SK-N-SH (cell line): Measurements from ENCODE around the gene ITGB6.

Source experiments
- EZH2phosphoT487 ChIP-seq: fragments of 200-600 bp; sonication (generic); IDR thresholded peaks from 2 replicates; pipeline ENCODE4 v1.6.1; 2017; ENCODE audit warnings: low read depth, mixed run types, mild to moderate bottlenecking, antibody characterized with exemption, moderate library complexity, borderline replicate concordance
- GABPA ChIP-seq: IDR thresholded peaks from 2 replicates; pipeline ENCODE4 v1.4.0; 2012; ENCODE audit warnings: low read depth, mild to moderate bottlenecking
- GATA2 ChIP-seq: sonication (generic); formaldehyde crosslinking; IDR thresholded peaks from 2 replicates; pipeline ENCODE4 v1.5.0; 2020; ENCODE audit warnings: mild to moderate bottlenecking, missing genetic modification reagents
- JUND ChIP-seq: IDR thresholded peaks from 2 replicates; pipeline ENCODE4 v1.4.0; 2012
- POLR2AphosphoS5 ChIP-seq: IDR thresholded peaks from 2 replicates; pipeline ENCODE4 v1.6.1; 2012; ENCODE audit warnings: low read depth, low read length
- RAD21 ChIP-seq: IDR thresholded peaks from 2 replicates; pipeline ENCODE4 v1.6.1; 2012; ENCODE audit warnings: mild to moderate bottlenecking, low read length
- SIN3A ChIP-seq: IDR thresholded peaks from 2 replicates; pipeline ENCODE4 v1.6.1; 2012; ENCODE audit warnings: low read depth, mild to moderate bottlenecking, low read length, moderate library complexity, borderline replicate concordance
- SMC3 ChIP-seq: IDR thresholded peaks from 2 replicates; pipeline ENCODE4 v1.6.1; 2012; ENCODE audit warnings: low read depth, low read length, improper control_type of control experiment
- TCF12 ChIP-seq: IDR thresholded peaks from 2 replicates; pipeline ENCODE4 v1.4.0; 2012
- TF ChIP-seq, protein P1 (sequence below): fragments of 200-600 bp; sonication (generic); IDR thresholded peaks from 2 replicates; pipeline ENCODE4 v1.6.1; 2017; ENCODE audit warnings: antibody characterized with exemption, mild to moderate bottlenecking, moderate library complexity
- TF ChIP-seq, protein P2 (sequence below): IDR thresholded peaks from 2 replicates; pipeline ENCODE4; 2012
- TF ChIP-seq, protein P3 (sequence below): IDR thresholded peaks from 2 replicates; pipeline ENCODE4 v1.6.1; 2012; ENCODE audit warnings: mild to moderate bottlenecking, low read depth, low read length, moderate library complexity
- TF ChIP-seq, protein P4 (sequence below): fragments of 150-350 bp; IDR thresholded peaks from 2 replicates; pipeline ENCODE4 v1.6.1; 2016; ENCODE audit warnings: mild to moderate bottlenecking, low read depth, low read length

DNA sequence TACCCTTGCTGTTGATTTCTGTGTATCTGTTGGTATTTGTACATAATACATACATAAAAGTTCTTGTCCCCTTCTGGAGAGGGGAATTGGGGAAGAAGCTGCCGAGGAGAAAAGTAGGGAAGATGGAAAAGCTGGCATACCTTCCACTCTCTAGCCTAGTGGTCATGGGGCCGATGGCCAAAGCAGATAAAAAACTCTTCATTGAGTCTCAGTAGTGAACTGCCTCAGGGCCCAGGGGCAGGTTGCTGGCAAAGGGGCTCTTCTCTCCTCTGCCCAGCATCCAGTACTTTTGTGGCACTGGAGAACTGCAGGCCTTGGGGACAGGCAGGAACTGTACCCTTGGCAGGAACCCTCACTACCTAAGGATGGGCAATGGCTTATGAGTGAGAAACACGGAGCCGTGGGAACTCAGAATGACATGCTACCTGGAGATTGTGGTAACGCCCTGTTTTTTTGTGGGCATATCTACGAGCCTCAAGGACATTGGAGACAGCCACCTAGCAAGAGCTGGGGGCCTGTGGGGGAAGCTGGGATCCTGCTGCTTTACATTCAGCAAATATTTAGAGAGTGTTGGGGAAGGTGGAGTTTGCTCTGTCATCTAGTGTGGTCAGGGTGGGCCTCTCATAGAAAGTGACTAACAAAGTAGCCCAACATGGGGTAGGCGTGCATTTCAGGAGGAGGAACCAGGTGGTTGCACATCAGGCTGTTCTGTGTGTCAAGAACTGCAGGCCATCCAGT lies 22.6 kb upstream of the ITGB6 start:
- TF ChIP-seq, protein P1, sequence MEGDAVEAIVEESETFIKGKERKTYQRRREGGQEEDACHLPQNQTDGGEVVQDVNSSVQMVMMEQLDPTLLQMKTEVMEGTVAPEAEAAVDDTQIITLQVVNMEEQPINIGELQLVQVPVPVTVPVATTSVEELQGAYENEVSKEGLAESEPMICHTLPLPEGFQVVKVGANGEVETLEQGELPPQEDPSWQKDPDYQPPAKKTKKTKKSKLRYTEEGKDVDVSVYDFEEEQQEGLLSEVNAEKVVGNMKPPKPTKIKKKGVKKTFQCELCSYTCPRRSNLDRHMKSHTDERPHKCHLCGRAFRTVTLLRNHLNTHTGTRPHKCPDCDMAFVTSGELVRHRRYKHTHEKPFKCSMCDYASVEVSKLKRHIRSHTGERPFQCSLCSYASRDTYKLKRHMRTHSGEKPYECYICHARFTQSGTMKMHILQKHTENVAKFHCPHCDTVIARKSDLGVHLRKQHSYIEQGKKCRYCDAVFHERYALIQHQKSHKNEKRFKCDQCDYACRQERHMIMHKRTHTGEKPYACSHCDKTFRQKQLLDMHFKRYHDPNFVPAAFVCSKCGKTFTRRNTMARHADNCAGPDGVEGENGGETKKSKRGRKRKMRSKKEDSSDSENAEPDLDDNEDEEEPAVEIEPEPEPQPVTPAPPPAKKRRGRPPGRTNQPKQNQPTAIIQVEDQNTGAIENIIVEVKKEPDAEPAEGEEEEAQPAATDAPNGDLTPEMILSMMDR = no peak
- TF ChIP-seq SMC3 (no peak), SIN3A (no peak), GATA2 (CRISPR knock-in tag) (no peak), POLR2AphosphoS5 (no peak), EZH2phosphoT487 (no peak), GABPA (no peak), RAD21 (no peak), JUND (no peak), TCF12 (no peak)
- TF ChIP-seq, protein P2, sequence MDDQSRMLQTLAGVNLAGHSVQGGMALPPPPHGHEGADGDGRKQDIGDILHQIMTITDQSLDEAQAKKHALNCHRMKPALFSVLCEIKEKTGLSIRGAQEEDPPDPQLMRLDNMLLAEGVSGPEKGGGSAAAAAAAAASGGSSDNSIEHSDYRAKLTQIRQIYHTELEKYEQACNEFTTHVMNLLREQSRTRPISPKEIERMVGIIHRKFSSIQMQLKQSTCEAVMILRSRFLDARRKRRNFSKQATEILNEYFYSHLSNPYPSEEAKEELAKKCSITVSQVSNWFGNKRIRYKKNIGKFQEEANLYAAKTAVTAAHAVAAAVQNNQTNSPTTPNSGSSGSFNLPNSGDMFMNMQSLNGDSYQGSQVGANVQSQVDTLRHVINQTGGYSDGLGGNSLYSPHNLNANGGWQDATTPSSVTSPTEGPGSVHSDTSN = no peak
- TF ChIP-seq, protein P3, sequence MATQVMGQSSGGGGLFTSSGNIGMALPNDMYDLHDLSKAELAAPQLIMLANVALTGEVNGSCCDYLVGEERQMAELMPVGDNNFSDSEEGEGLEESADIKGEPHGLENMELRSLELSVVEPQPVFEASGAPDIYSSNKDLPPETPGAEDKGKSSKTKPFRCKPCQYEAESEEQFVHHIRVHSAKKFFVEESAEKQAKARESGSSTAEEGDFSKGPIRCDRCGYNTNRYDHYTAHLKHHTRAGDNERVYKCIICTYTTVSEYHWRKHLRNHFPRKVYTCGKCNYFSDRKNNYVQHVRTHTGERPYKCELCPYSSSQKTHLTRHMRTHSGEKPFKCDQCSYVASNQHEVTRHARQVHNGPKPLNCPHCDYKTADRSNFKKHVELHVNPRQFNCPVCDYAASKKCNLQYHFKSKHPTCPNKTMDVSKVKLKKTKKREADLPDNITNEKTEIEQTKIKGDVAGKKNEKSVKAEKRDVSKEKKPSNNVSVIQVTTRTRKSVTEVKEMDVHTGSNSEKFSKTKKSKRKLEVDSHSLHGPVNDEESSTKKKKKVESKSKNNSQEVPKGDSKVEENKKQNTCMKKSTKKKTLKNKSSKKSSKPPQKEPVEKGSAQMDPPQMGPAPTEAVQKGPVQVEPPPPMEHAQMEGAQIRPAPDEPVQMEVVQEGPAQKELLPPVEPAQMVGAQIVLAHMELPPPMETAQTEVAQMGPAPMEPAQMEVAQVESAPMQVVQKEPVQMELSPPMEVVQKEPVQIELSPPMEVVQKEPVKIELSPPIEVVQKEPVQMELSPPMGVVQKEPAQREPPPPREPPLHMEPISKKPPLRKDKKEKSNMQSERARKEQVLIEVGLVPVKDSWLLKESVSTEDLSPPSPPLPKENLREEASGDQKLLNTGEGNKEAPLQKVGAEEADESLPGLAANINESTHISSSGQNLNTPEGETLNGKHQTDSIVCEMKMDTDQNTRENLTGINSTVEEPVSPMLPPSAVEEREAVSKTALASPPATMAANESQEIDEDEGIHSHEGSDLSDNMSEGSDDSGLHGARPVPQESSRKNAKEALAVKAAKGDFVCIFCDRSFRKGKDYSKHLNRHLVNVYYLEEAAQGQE = no peak
- TF ChIP-seq, protein P4, sequence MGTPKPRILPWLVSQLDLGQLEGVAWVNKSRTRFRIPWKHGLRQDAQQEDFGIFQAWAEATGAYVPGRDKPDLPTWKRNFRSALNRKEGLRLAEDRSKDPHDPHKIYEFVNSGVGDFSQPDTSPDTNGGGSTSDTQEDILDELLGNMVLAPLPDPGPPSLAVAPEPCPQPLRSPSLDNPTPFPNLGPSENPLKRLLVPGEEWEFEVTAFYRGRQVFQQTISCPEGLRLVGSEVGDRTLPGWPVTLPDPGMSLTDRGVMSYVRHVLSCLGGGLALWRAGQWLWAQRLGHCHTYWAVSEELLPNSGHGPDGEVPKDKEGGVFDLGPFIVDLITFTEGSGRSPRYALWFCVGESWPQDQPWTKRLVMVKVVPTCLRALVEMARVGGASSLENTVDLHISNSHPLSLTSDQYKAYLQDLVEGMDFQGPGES = no peak
